H54 (cell line): ENCODE measurements around the gene AQP7.
"Not testable (repeated sequence)": the region's sequence is repeated elsewhere in the genome, so short reads cannot be mapped to it uniquely, and the experiment has no call there.

ENCODE experiments used
- DNase-seq: peaks from one replicate; pipeline ENCODE4 v3.0.0; 2011; ENCODE audit warnings: low spot score, mixed read lengths; ENCODE audit not compliant: insufficient read length
- FAIRE-seq: peaks from 3 replicates; lab custom pipeline; 2011; peaks lifted over from hg19 to GRCh38; lab: Jason Lieb, UNC
- POLR2A ChIP-seq: IDR thresholded peaks from 2 replicates; pipeline ENCODE4 v1.6.1; 2011; ENCODE audit warnings: low read depth, mild to moderate bottlenecking, low read length

Gene AQP7

DNA sequence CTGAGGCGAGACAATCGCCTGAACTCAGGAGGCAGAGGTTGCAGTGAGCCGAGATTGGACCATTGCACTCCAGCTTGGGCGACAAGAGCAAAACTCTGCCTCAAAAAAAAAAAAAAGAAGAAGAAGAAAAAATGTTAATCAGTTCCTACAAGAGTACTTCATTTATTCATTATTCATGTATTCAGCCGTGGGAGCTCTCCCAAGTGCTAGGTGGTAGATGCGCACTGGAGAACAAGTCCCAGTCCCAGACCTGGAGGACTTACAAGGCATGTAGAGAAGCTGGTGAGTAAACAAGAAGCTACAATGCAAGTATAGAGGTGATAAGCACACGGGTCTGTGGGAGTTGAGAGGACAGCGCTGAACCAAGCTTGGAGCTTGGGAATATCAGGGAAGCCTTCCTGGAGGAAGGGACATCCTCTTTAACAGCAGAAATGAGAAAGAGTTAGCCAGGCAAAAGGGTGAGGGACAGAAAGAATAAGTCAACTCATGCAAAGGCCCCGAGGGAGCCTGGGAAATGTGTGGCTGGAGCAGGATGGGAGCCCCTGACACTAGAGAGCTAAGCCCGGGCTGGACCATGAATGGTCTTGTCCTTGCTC lies 17.4 kb upstream of the AQP7 start:
- no peak for TF ChIP-seq POLR2A
- FAIRE-seq, result no peak
- DNase-seq, result no peak

DNA sequence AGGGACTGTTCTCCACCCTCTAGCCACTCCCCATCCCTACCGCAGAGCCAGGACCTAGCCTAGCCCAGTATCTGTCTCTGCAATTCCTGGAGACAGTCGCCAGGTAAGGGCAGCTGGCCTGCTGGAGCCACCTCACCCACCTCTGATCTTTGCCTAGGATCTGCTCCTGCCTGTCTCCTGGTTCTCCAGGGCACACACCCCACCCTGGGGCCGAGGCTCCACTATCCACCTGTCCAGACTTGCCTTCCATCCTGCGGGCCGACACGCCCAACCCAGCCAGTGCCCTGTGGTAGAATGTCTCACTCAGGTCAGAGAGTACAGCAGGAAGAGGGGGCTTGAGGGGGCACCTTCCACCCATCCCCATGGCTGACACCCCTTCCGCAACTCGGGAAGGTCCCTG lies 15.7 kb upstream of the AQP7 start:
- no peak for TF ChIP-seq POLR2A
- no peak for FAIRE-seq

DNA sequence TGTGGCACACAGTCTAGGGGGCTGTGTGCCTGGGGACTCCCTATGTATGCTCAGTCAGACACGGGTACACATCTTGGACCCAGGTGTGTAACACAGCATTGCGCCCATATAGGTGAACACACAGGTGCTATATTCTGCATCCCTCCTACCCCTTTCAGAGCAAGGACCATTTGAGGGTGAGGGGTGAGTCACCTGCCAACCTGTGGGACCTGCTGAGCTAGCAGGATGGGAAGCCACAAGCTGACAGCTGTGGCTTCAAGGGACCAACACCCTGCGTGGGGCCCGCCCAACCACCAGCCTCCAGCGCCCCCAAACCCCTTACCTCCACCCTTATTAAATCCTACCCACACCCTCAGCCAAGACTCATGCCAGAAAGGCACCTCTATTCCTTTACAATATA lies 14.6 kb upstream of the AQP7 start:
- no peak for DNase-seq
- FAIRE-seq, result no peak
- no peak for TF ChIP-seq POLR2A

More for the DNA sequence above, 15.7 kb upstream of the AQP7 start:
- DNase-seq, result no peak

DNA sequence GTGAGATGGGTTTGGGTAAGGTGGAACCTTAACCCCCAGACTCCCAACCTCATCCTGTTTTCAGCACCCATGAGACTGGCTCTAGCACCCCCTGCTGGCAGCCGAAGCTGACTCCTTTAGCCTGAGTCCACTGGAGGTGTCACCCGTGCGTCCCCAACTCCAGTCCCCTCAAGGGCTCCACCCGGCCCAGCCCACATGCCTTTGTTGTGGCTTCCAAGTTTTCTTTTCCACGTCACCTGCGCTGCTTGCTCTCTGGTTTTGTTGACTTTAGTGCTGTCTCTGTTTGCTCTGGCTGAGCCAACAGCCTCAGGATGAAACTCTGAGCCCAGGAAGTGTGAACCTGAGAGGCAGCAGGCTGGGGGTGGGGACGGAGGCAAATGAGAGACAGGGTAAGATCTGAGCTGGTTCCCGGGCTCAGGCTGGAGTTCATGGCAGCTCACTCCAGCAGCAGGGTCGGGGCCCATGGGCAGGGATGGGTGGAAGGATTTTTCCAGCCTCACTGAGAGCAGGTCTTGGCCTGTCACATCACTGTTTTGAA lies 13.2 kb upstream of the AQP7 start:
- no peak for TF ChIP-seq POLR2A
- FAIRE-seq (no peak), DNase-seq (peak; percentile 35)

DNA sequence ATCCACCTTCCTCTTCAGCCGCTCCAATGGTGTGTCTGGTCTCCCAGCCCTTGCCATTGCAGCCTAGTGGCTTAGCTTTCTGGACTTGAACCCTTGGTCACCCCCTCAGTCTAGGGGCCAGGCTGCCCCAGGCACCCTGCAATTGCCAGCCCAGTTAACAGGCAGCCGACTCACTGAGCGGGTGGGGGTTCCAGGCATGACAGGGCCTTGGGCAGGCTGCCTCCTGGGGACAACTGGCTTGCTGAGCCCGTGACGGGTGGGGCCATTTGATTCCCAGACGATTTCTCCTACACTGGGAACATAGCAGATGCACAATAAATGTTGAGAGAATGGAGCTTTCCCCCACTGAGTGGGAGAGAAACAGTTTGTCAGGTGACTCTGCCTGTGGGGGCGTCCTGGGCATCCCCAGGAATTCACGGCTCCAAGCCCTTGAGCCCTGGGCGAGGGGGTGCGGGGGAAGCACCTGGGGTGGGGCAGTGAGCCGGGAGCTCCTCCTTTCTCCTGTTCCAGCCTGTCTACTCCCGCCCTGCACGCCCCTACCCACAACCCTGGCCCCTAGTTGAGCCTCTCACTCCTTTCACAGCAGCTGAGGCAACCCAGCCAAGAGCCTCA lies 12.6 kb upstream of the AQP7 start:
- no peak for TF ChIP-seq POLR2A
- FAIRE-seq (no peak), DNase-seq (no peak)

DNA sequence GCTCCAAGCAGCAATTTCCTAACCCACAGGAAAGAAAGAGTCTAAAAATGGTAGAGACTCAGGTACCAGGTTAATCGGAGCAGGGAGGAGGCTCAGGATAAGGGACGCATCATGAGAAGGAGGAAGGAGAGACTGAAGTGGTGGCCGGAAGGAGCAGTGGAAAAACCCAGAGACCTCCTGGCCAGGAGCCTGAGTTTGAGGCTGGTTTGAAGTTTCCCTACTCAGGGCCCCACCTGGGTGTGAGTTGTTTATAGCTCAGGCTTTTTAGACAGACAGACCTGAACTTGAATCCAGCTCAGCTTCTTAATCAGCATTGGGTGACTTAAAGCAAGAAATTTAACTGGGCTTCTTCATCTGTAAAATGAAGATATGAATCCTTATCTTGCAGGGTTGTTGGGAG lies 11.9 kb upstream of the AQP7 start:
- no peak for DNase-seq
- no peak for FAIRE-seq
- no peak for TF ChIP-seq POLR2A

DNA sequence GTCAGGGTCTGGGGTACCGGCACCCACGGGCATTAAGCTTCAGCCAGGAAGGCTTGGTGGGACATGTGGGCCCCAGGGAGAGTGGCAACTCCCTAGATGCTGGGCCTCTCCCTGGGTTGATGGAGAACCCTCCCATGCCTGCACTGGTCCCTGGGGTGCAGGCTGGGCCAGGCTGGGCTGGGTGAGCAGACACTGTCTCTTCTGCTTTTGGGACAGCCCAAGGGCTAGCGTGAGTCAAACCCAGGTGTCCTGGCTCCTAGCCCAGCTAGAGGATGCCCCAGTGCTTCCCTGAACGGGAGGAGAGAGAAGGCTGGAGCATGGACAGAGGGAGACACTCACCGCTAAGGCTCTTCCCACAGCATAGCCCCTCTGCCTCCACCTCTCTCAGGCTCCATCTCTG lies 5.7 kb upstream of the AQP7 start:
- TF ChIP-seq POLR2A, result no peak
- no peak for DNase-seq
- no peak for FAIRE-seq

DNA sequence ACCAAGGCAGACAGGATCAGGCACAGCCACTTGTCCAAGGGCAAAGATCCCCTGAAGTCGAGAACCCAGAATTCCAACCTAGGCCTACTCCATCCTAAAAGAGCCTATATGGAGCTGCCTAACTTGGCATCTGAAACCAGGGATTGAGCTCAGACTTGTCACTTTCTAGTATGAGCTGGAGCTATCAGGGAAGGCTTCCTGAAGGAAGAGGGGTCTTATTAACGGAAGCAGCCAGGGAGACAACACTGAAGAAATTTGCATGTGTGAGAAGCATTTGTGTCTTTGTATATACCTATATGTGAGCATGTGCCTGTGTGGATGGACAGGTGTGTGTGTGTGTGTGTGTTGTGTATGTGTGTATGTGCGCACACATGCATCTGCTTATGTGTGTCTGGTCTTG lies 4.7 kb upstream of the AQP7 start:
- DNase-seq (no peak), FAIRE-seq (no peak)
- no peak for TF ChIP-seq POLR2A

DNA sequence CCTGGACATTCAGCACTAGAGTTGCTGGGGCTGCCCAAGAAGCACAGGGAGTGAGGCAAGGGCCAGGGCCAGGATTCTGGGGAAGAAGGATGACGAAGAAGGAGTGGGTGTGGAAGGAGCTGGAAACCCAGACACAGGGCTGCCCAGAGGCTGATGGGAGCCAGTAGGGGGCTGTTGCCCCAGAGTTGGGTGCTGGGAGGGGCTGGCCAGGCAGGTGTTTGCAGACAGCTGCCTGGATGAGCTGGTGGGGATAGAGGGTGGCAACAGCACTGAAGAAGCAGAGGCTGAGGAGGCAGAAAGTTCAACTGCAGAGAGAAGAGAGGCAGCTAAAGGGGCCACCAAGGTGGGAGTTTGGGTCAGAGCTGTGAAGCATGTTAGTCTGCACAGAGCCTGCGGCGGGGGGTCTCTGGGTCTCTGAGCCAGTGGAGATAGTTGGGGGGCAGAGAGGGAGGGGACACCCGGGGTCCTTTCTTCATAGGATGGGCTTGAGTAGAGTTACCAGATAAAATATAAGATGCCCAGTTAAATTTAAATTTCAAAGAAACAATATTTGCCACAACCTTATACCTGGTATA lies 2.5 kb upstream of the AQP7 start:
- FAIRE-seq, result no peak
- TF ChIP-seq POLR2A, result no peak
- no peak for DNase-seq

DNA sequence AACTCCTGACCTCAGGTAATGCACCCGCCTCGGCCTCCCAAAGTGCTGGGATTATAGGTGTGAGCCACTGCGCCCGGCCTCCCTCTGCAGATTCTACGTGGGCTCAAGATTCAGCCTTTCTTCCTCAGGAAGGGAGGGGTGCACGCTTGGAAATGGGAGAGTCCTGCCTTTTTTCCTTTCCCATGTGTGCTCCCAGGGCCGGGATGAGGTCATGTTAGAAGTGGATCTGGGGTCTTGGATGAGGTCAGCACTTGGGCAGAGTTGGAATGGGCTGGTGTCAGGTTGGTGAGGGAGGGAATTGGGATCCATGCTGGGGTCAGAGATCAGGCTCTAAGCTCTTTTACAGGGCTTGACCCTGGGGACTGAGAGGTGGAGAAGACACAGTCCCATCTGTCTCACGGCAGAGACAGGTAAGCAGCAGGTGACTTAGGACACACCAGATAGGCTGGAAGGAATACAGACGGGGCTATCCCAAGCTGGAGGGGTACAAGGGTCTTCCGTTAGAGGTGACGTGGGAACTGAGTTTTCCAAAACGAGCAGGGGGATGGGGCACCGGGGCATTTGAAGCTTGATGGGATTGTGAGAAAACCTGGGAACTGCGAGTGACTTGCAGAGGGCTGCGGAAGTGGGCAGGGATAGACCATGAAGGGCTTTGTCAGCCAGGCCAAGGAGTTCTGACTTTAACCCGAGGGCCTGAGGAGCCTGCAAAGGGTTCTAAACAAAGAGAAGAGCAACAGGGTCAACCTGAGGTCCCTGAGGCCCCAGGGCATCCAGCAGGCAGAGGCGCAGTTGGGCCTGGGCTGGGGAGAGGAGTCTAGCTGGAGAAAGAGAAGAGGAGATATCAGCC lies 1.8 kb upstream of the AQP7 start:
- DNase-seq (no peak), FAIRE-seq (no peak)
- no peak for TF ChIP-seq POLR2A

DNA sequence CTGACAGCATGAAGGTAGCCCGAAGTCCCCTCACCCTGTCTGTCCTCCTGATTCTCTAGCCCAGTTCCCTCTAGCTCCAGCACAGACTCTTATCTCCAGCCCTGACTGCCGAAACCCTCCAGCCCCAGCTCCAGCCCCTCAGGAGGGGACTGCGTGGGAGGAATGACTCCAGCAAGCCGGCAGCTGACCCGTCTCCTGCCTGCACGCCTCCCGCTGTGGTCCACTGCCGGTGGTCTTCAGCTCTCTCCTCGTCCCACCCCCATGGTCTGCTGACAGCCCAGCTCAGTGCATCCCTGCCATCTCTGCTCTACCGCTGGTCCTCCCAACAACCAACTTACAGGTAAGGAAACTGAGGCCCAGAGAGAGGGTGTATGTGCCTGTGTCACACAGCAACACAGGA lies 559 bp downstream of the AQP7 start:
- not testable (repeated sequence) for DNase-seq, FAIRE-seq

DNA sequence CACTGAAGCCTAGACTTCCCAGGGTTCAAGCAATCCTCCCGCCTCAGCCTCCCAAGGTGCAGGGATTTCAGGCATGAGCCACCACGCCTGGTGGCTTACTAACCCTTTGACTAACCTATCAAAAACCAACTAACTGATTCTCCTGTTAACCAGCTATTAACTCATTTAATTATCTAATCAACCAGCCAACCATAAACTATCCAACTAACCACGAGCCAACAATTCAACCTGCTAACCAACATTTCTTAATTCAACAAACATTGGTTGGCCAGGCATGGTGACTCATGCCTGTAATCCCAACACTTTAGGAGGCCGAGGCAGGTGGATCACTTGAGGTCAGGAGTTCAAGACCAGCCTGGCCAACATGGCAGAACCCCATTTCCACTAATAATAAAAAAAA lies 3.3 kb downstream of the AQP7 start:
- DNase-seq, FAIRE-seq: not testable (repeated sequence)

DNA sequence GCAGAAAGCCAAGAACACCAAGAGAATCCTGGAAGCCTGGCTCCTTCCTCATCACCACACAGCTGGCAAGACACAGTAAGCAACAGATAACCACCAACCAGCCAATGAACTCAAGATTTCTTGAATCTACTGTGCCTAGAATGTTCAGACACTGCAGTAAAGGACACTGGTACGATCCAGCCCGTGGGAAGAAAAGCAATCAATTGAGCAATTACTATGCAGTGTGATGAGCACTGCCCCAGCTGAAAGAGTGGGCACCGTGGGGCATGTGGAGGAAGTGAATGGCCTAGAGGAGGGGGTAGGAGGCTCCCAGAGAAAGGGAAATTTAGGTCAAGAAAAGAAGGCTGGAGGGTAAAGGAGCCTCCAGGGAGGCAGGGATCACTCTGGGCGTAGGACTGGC lies 4.6 kb downstream of the AQP7 start:
- not testable (repeated sequence) for DNase-seq, FAIRE-seq

DNA sequence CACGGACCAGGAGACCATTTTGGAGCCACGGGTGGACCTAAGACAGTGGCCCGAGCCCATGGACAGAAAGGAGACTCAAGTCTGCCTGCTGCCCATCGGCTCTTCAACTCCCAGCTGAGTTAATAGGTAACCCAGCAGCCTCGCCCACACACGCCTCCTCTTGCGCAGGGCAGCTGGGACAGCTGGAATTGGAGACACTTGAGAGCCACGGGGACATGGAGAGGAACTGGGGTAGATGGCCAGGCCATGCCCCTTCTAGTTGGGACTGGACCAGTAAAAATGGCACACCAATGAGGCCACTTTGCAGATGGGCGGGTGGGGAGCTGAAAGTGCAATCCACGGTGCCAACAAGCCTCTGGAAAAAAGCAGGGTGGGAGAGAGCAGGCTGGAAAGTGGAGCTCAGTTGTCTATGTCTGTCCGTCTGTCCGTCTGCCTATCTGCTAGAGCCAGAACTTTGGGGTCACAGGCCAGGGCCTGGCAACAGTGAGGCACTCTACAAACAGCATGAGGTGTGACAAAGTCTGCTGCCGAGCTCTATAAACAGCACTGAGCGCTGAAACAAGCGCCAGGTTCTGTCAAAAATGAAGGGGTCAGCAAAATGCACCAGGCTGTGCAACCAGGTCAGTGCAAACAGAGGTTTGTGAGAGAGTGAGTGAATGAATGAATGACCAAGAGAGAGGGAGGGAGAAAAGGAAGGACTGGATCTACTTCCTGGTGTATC lies 7.0 kb downstream of the AQP7 start:
- not testable (repeated sequence) for DNase-seq, FAIRE-seq

DNA sequence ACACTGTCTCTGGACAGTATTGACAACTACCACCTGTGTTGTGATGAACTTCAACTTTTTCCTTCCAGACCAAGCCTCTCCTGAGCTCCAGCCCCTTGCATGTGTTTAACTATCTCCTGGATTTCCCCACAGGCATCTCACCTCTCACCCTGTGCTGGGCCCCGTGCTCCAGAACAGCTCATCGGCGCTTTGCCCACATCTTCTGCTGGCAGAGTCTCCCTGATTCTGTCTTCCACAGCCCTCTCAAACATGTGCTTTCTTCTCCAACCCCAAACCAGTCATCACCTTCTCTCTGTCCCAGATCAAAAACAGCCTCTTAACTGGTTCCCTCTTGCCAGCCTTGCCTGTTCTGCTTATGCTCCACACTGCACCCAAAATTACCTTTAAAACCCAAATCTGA lies 8.4 kb downstream of the AQP7 start:
- FAIRE-seq, DNase-seq: not testable (repeated sequence)
